ENCODE results near the gene GRAP2. TPM values are rescaled to one million over a fixed set of nuclear protein-coding genes. Genes with fewer than 3 reads are reported as not detected.

The GRAP2 gene
- total and polyA plus RNA-seq, 2 of the 13 experiments (the other 11 are each of a cell fraction or from before 2014, with no cell fraction given): 0.15 TPM; not detected in 1

DNA sequence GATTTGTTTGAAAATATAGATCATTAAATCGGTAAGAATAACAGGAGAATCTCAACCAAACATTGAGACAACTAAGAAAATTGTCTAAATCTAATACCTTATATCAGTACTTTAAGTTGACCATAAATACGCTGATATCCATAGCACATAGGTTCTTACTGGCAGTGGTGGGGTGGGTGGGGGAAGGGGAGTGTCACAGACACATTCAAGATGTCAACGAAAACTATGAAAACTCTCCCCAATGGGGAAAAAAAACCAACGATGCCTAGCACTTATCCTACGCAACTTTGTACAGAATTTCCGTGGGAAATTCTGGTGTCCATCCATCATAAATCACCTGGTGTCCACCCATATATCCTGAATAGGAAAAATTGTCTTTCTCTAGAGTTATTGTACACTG lies 6.2 kb downstream of the GRAP2 start:
- CTCF ChIA-PET (ENCODE audit: low intra/inter-chr PET ratio, low total read pairs): no interaction called here
- Histone ChIP-seq H3K27me3 (ENCODE audit: control insufficient read depth in 1 of 2, insufficient read depth in 2 of 2, low read length in 2 of 2) (peaks cover 0 to 24% of the 10 kb centered on the region in 2 experiments; a peak in 4 of 5 replicates), H3K4me1 (ENCODE audit: insufficient read depth, low read length) (no peaks in the 10 kb centered on the region), H3K4me3 (replicated peaks in 1 of 3; ENCODE audit: insufficient read depth in 1 of 3, low read depth in 2 of 3, low read length in 3 of 3) (no peak overlapping the region), H2AFZ (ENCODE audit: low read length) (no peak overlapping the region), H3K4me2 (ENCODE audit: low read depth, low read length) (no peak overlapping the region), H3K36me3 (replicated peaks in 1 of 2; ENCODE audit: control insufficient read depth in 1 of 2, insufficient read depth in 2 of 2, low read length in 2 of 2) (no peaks in the 10 kb centered on the region), H3K79me2 (ENCODE audit: insufficient read depth, low read length) (no peaks in the 10 kb centered on the region), H3K27ac (ENCODE audit: extremely low read length, insufficient read depth, low read length) (no peak overlapping the region), H3K9ac (ENCODE audit: insufficient read depth, low read depth, low read length) (no peak overlapping the region), H3K9me3 (ENCODE audit: low read length) (no peaks in the 10 kb centered on the region), H4K20me1 (ENCODE audit: insufficient read depth, low read length) (no peaks in the 10 kb centered on the region)
- TF ChIP-seq BCL6 (CRISPR knock-in tag; IDR thresholded peaks at IDR 0.05): no peak
- TF ChIP-seq NCOA1 (CRISPR knock-in tag; IDR thresholded peaks at IDR 0.05): no peak
- no peak for TF ChIP-seq MBNL3 (CRISPR knock-in tag; conservative IDR thresholded peaks at IDR 0.05)
- no peak for TF ChIP-seq ZNF512 (CRISPR knock-in tag; IDR thresholded peaks at IDR 0.05)
- TF ChIP-seq, protein P1, sequence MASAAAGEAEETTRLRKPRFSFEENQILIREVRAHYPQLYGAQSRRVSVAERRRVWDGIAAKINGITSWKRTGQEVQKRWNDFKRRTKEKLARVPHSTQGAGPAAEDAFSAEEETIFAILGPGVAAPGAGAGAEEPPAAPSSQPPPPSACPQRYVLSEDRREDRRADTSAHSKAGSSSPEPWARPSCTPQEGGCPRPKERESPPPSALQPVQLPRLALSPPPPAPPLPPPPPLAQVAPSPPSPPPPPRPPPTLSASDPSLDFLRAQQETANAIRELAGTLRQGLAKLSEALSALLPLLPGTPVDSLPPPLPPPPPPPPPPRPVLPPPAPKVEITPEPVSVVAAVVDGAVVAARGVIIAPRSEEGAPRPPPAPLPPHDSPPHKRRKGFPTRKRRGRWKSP (CRISPR knock-in tag; IDR thresholded peaks at IDR 0.05): no peak
- no peak for TF ChIP-seq ZNF720 (CRISPR knock-in tag; IDR thresholded peaks at IDR 0.05)
- TF ChIP-seq ZSCAN22 (CRISPR knock-in tag; IDR thresholded peaks at IDR 0.05): no peak
- TF ChIP-seq CHD2 (IDR thresholded peaks at IDR 0.05; ENCODE audit: low read depth, low read length): no peak
- TF ChIP-seq, protein P2, sequence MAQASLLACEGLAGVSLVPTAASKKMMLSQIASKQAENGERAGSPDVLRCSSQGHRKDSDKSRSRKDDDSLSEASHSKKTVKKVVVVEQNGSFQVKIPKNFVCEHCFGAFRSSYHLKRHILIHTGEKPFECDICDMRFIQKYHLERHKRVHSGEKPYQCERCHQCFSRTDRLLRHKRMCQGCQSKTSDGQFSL (CRISPR knock-in tag; IDR thresholded peaks at IDR 0.05): no peak
- no peak for TF ChIP-seq THAP8 (CRISPR knock-in tag; IDR thresholded peaks at IDR 0.05; ENCODE audit: borderline replicate concordance)
- TF ChIP-seq, protein P3, sequence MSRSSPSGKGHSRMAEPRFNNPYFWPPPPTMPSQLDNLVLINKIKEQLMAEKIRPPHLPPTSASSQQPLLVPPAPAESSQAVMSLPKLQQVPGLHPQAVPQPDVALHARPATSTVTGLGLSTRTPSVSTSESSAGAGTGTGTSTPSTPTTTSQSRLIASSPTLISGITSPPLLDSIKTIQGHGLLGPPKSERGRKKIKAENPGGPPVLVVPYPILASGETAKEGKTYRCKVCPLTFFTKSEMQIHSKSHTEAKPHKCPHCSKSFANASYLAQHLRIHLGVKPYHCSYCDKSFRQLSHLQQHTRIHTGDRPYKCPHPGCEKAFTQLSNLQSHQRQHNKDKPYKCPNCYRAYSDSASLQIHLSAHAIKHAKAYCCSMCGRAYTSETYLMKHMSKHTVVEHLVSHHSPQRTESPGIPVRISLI (CRISPR knock-in tag; IDR thresholded peaks at IDR 0.05; ENCODE audit: borderline replicate concordance): no peak
- no peak for TF ChIP-seq ZNF746 (CRISPR knock-in tag; IDR thresholded peaks at IDR 0.05)
- TF ChIP-seq, protein P4, sequence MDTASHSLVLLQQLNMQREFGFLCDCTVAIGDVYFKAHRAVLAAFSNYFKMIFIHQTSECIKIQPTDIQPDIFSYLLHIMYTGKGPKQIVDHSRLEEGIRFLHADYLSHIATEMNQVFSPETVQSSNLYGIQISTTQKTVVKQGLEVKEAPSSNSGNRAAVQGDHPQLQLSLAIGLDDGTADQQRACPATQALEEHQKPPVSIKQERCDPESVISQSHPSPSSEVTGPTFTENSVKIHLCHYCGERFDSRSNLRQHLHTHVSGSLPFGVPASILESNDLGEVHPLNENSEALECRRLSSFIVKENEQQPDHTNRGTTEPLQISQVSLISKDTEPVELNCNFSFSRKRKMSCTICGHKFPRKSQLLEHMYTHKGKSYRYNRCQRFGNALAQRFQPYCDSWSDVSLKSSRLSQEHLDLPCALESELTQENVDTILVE (CRISPR knock-in tag; IDR thresholded peaks at IDR 0.05): no peak
- no peak for TF ChIP-seq TBL1XR1 (IDR thresholded peaks at IDR 0.05; ENCODE audit: borderline replicate concordance, low read length, partially characterized antibody)
- ATAC-seq (no peak), FAIRE-seq (no peak), DNase-seq (ENCODE audit: low spot score) (no peak)
- no TSS peak for BruUV-seq (replicated peaks)
- WGBS (ENCODE audit: low lambda C conversion rate): 5% methylated on average over 6 of the region's 6 CpGs
- POLR2A ChIA-PET: no interaction called here
- intact Hi-C loops (cut with micrococcal nuclease; ENCODE audit: unreplicated experiment) (loop anchor here (5.0 kb wide), 1 partner anchor 560 kb away; no protein-coding TSS in a partner anchor), in situ Hi-C loops (cut with HindIII; ENCODE audit: extremely low pct_ligation_motif_present, low pct_unique_long_range_greater_than_20kb) (no loop called here)

Data from HepG2 (cell line).